Right lobe of liver (tissue), 6 donors: ENCODE data around the gene RAB11B. TPM values are rescaled to one million over a fixed set of nuclear protein-coding genes. Genes with fewer than 3 reads are reported as not detected.
A peak's percentile ranks its signal among the peaks of the same experiment; 100 is the strongest.
"Not testable (repeated sequence)": the region's sequence is repeated elsewhere in the genome, so short reads cannot be mapped to it uniquely, and the experiment has no call there.

Source experiments
- ATAC-seq, 4 donors: fragments of 200-7000 bp; cut with Tn5 transposase; one replicate each; pipeline ENCODE4 v1.9.1; 2020; ENCODE audit warnings: mild to moderate bottlenecking in 4 of 4, moderate library complexity in 4 of 4
- DNase-seq, 3 donors: peaks; one replicate each; pipeline ENCODE4 v3.0.0-alpha.2; 2020
- H3K27ac ChIP-seq, 3 donors: fragments of 200-600 bp; one replicate each; pipeline ENCODE4 v1.8.0; 2022
- H3K27me3 ChIP-seq, 2 donors: fragments of 200-600 bp; one replicate each; pipeline ENCODE4 v1.8.0; 2022
- H3K36me3 ChIP-seq, 4 donors: fragments of 200-600 bp; sonication (generic) in 1 of 4; one replicate each; pipeline versions ENCODE4 v1.5.1 to v1.8.0; 2017 to 2022; ENCODE audit warnings: control low read depth in 1 of 4
- H3K4me1 ChIP-seq, 4 donors: fragments of 200-600 bp; sonication (generic) in 1 of 4; one replicate each; pipeline versions ENCODE4 v1.5.1 to v1.8.0; 2017 to 2022; ENCODE audit warnings: control low read depth in 1 of 4
- H3K4me3 ChIP-seq, 3 donors: fragments of 200-600 bp; one replicate each; pipeline ENCODE4 v1.8.0; 2022
- H3K9me3 ChIP-seq, 4 donors: fragments of 200-600 bp; sonication (generic) in 1 of 4; one replicate each; pipeline versions ENCODE4 v1.5.1 to v1.8.0; 2017 to 2022; ENCODE audit warnings: control low read depth in 1 of 4
- POLR2A ChIP-seq: fragments of 450-650 bp; IDR thresholded peaks from one replicate; pipeline ENCODE4 v1.6.1; 2017; ENCODE audit warnings: antibody characterized with exemption, mild to moderate bottlenecking
- WGBS: methylation state at CpG from one replicate; pipeline ENCODE4 v1.1.6; 2018; ENCODE audit warnings: low coverage, low lambda C conversion rate; ENCODE audit not compliant: insufficient coverage; ENCODE audit errors: missing lambda C conversion rate; 5-methylcytosine and 5-hydroxymethylcytosine counted together
- intact Hi-C, 2 donors: fragments of 100-400 bp; cut with DNase I; formaldehyde crosslinking; loops; one replicate each; pipeline versions ENCODE4 v1.11.2 to v1.14.1; 2022
- total RNA-seq, 6 experiments: library from RNA; depleted of rRNA in 2 of 6; stranded (reverse); fragments of >200 nt in 2 of 6; fragmentation: NEBNext Ultra II Directional in 3 of 6; extraction: Animal tissue kit (Norgen Biotek cat#: 25700) in 3 of 6; gene quantifications; one replicate each; pipeline versions ENCODE4 v1.1.0 to v1.2.4, GENCODE V29; 2016 to 2023
- TF ChIP-seq, protein P1 (sequence below), 4 donors: fragments of 200-600 bp in 3 of 4; fragments of 450-650 bp in 1 of 4; IDR thresholded peaks; one replicate each; pipeline versions ENCODE4 v1.5.1 to v1.8.0; 2016 to 2022; ENCODE audit warnings: antibody characterized with exemption in 4 of 4, mild to moderate bottlenecking in 2 of 4
- donor health status: DM: no; HTN: yes; CAD: no.
- donor health status: DM: no; HTN: no; CAD: no.
- donor health status: DM: no; HTN: no; CAD: no.
- donor health status: DM: no; HTN: yes; CAD: no.
- donor health status: DM: no; HTN: yes; CAD: no.

The RAB11B gene
- total RNA-seq, 6 experiments from 2014 or later, result 27.2 to 58.0 (median 54.2) TPM

GRCh38 chr19:8377598-8377997 lies 12.6 kb upstream of the RAB11B start:
- no peak overlapping the region for H3K27ac ChIP-seq
- H3K4me3 ChIP-seq, result no peak overlapping the region
- DNase-seq (no peak), ATAC-seq (no peak)
- intact Hi-C loops, result no loop called here
- no peaks in the 10 kb centered on the region for H3K9me3 ChIP-seq
- no peaks in the 10 kb centered on the region for H3K27me3 ChIP-seq
- peaks cover 0 to 12% (median 3%) of the 10 kb centered on the region in 4 donors for H3K4me1 ChIP-seq
- TF ChIP-seq, protein P1, sequence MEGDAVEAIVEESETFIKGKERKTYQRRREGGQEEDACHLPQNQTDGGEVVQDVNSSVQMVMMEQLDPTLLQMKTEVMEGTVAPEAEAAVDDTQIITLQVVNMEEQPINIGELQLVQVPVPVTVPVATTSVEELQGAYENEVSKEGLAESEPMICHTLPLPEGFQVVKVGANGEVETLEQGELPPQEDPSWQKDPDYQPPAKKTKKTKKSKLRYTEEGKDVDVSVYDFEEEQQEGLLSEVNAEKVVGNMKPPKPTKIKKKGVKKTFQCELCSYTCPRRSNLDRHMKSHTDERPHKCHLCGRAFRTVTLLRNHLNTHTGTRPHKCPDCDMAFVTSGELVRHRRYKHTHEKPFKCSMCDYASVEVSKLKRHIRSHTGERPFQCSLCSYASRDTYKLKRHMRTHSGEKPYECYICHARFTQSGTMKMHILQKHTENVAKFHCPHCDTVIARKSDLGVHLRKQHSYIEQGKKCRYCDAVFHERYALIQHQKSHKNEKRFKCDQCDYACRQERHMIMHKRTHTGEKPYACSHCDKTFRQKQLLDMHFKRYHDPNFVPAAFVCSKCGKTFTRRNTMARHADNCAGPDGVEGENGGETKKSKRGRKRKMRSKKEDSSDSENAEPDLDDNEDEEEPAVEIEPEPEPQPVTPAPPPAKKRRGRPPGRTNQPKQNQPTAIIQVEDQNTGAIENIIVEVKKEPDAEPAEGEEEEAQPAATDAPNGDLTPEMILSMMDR (IDR thresholded peaks at IDR 0.05), result no peak
- TF ChIP-seq POLR2A, result no peak
- WGBS, result 17% methylated on average over 1 of the region's 1 CpG
- H3K36me3 ChIP-seq, result peaks cover 0 to 15% (median 4%) of the 10 kb centered on the region in 4 donors

DNA sequence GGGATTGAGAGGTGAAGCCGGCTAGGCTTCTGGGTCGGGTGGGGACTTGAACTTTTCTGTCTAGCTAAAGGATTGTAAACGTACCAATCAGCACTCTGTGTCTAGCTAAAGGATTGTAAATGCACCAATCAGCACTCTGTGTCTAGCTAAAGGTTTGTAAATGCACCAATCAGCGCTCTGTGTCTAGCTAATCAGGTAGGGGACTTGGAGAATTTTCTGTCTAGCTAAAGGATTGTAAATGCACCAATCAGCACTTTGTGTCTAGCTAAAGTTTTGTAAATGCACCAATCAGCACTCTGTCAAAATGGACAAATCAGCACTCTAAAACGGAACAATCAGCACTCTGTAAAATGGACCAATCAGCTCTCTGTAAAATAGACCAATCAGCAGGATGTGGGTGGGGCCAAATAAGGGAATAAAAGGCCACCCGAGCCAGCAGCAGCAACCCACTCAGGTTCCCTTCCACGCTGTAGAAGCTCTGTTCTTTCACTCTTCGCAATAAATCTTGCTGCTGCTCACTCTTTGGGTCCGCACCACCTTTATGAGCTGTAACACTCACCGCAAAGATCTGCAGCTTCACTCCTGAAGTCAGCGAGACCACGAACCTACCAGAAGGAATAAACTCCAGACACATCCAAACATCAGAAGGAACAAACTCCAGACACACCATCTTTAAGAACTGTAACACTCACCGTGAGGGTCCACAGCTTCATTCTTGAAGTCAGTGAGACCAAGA lies 10.8 kb upstream of the RAB11B start:
- ATAC-seq, intact Hi-C loops, H3K36me3 ChIP-seq, H3K27ac ChIP-seq, H3K27me3 ChIP-seq, H3K4me3 ChIP-seq, H3K9me3 ChIP-seq, DNase-seq, H3K4me1 ChIP-seq: not testable (repeated sequence)
- WGBS, result 85% methylated on average over 7 of the region's 13 CpGs

DNA sequence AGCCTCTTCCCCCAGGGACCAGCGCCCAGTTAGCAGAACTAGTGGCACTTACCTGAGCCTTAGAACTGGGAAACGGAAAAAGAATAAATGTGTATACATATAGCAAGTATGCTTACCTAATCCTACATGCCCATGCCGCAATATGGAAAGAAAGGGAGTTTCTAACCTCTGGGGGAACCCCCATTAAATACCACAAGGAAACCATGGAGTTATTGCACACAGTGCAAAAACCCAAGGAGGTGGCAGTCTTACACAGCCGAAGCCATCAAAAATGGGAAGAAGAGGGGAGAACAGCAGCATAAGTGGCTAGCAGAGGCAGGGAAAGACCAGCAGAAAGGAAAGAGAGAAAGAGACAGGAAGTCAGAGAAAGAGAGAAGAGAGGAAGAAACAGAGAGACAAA lies 5.6 kb upstream of the RAB11B start:
- H3K4me3 ChIP-seq, H3K27ac ChIP-seq, intact Hi-C loops, ATAC-seq, H3K36me3 ChIP-seq, H3K27me3 ChIP-seq, H3K9me3 ChIP-seq, DNase-seq: not testable (repeated sequence)
- peaks cover 0 to 31% (median 8%) of the 10 kb centered on the region in 4 donors for H3K4me1 ChIP-seq
- WGBS, result 78% methylated on average over 4 of the region's 4 CpGs

- H3K36me3 ChIP-seq, H3K9me3 ChIP-seq, DNase-seq, intact Hi-C loops, H3K4me3 ChIP-seq, ATAC-seq, H3K27me3 ChIP-seq: not testable (repeated sequence)
- WGBS, result 26% methylated on average over 2 of the region's 2 CpGs
- H3K27ac ChIP-seq, result peak overlapping the region in 1 of 3 donors; percentile 27
- H3K4me1 ChIP-seq, result peaks cover 0 to 31% (median 8%) of the 10 kb centered on the region in 4 donors
These were observed 5.1 kb upstream of the RAB11B start for GRCh38 chr19:8385103-8385502.

DNA sequence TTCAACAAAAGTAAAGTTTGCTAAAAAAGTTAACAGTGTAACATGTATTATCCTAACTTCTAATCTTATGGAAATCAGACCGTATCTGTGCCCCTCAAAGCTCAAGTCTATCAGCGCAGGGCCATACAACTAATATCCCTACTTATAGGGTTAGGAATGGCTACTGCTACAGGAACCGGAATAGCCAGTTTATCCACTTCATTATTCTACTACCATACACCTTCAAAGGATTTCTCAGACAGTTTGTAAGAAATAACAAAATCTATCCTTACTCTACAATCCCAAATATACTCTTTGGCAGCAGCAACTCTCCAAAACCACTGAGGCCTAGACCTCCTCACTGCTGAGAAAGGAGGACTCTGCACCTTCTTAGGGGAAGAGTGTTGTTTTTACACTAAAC lies 4.6 kb upstream of the RAB11B start:
- Histone ChIP-seq H3K4me1 (peaks cover 0 to 31% (median 8%) of the 10 kb centered on the region in 4 donors), H3K27ac (peak overlapping the region in 1 of 3 donors; percentile 27)
- H3K9me3 ChIP-seq, H3K4me3 ChIP-seq, intact Hi-C loops, H3K36me3 ChIP-seq, ATAC-seq, H3K27me3 ChIP-seq, DNase-seq: not testable (repeated sequence)
- 80% methylated on average over 3 of the region's 3 CpGs for WGBS

GRCh38 chr19:8386419-8386818 lies 3.7 kb upstream of the RAB11B start:
- 98% methylated on average over 7 of the region's 9 CpGs for WGBS
- intact Hi-C loops, ATAC-seq, DNase-seq, H3K4me3 ChIP-seq, H3K27ac ChIP-seq, H3K9me3 ChIP-seq, H3K27me3 ChIP-seq, H3K36me3 ChIP-seq: not testable (repeated sequence)
- H3K4me1 ChIP-seq, result peaks cover 0 to 37% (median 15%) of the 10 kb centered on the region in 4 donors

GRCh38 chr19:8386990-8387389 lies 3.2 kb upstream of the RAB11B start:
- DNase-seq (no peak), ATAC-seq (no peak)
- no peaks in the 10 kb centered on the region for H3K27me3 ChIP-seq
- intact Hi-C loops, result no loop called here
- TF ChIP-seq, protein P1 (IDR thresholded peaks at IDR 0.05), result no peak
- TF ChIP-seq POLR2A, result no peak
- H3K4me1 ChIP-seq, result peaks cover 0 to 42% (median 18%) of the 10 kb centered on the region in 4 donors
- H3K36me3 ChIP-seq, result no peaks in the 10 kb centered on the region
- H3K9me3 ChIP-seq, result no peaks in the 10 kb centered on the region
- 100% methylated on average over 4 of the region's 4 CpGs for WGBS
- peak overlapping the region in 1 of 3 donors; percentile 27 for H3K4me3 ChIP-seq
- H3K27ac ChIP-seq, result peak overlapping the region in 2 of 3 donors; percentile 80 to 99
